NCI-H187 (cell line): Measurements from ENCODE around the gene MED13L.
"Not testable (repeated sequence)": the region's sequence is repeated elsewhere in the genome, so short reads cannot be mapped to it uniquely, and the experiment has no call there.

Experiments
- DNase-seq, 2 experiments: peaks; one replicate each; lab custom pipeline; 2025; lab: John Stamatoyannopoulos, UW

Gene MED13L

DNA sequence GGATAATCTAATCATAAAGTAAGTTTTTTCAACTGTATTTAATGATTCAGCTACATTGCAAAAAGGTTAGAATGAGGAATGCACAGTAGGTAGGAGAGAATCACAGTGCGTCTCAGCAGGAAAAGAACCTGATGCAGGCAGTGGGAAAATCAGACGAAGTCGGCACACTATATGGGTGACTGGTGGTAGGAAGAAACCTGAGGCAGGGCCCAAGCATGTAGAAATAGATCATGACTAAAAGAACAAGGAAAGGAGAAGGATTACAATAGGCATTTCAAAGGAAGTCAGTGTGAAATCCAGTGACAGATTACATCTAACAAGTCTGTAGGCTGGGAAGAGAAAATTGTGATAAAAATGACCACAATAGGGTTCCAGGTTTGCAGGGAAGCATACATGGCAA lies 267.0 kb downstream of the MED13L start:
- DNase-seq = no peak

DNA sequence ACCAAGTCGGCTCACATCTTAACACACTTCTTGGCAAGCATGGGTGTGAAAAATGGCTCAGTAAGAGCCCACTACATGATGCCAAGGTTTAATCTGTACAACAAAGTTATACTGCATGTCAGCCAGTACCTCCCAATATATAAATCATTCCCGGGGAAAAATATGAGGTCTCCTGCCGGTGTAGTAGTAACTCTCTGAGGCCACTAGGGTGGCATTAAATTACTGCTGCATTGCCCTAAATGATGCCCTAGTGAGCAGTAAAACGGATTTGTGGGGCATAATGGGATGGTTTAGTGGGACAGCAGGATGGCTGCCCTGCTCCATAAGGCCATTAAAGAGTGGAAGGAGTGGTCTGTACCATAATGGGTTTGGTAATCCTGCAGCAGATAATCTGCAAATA lies 267.7 kb downstream of the MED13L start:
- DNase-seq = no peak

DNA sequence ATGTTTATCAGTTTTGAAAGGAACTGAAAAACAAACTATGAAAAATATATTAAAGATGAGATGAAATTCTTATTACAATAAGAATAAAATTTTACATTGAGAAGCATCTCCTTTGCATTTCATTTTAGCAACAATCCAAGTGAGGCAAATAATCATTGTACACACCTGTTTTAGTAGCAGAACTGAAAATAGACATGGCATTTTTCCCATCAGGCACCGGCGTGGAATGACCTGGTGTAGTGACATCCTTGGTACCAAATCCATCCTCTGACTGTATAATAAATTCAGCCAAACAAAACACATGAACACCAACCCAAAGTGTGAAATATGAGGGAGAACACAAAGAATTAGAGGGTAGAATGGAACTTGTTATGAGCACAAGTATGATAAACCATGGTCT lies 271.4 kb downstream of the MED13L start:
- no peak for DNase-seq

DNA sequence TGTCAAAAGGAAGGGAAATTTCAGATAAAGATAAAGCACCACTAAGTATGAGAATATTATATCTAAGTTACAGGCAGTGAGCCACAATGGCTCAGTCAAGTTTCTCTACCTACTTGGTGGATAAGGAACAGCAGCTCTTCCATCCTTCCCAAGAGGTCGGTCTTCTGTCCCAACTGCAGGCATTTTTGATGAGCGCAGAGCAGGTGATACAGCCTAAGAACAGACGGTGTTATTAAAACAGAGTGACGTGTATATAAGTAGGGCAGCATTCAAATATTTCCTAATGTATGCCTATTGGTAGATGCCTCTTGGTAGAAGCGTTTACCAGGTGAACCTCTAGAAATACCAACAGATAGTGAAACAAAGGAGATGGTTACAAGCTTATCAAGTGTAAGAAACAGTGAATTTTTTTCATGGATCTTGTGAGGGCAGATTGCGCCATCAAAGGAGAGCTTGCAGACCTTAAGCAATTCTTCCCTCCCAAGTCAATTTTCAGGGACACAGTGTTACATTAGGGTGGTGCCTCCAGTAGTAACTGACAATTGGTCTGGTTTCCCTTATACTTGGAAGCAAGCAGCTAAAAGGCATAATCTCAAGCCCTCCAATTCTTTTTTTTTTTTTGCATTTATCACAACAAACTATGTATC lies 274.5 kb downstream of the MED13L start:
- DNase-seq = no peak

DNA sequence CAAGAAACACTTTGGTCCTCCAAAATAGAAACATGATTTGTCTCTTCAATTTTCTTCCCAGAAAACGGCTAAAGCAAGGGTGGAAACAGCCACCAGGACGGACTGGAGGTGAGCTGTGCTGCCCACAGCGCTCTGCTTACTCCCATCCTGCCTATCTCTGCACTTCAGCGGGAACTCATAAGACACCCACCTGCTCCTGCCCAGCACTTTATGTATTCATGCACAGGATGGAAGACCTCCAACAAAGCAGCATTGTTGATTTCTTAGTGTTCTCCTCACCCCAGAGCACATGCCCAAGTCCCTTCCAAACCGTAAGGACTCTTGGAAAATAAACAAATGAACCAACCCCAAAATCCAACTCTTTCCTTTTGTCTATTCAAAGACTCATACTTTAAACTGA lies 277.2 kb downstream of the MED13L start:
- DNase-seq = no peak

DNA sequence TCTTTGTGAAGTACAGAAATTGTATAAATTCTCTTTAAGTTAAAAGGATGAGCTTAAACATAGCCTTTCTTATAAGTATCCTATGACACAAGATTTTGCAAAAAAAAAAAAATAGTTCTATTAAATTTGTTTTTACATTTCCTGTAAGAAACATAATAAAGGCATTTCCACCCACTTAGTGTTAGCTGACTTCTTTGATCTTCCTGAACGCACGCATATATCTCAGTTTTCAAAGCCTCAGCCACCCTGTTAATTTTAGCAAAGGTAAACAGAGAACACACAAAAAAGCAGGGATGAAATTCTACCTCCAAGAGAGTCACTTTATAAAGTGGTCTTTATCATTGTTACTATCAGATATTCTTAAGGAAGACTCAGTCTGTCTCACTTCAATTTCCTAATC lies 277.9 kb downstream of the MED13L start:
- DNase-seq = no peak

DNA sequence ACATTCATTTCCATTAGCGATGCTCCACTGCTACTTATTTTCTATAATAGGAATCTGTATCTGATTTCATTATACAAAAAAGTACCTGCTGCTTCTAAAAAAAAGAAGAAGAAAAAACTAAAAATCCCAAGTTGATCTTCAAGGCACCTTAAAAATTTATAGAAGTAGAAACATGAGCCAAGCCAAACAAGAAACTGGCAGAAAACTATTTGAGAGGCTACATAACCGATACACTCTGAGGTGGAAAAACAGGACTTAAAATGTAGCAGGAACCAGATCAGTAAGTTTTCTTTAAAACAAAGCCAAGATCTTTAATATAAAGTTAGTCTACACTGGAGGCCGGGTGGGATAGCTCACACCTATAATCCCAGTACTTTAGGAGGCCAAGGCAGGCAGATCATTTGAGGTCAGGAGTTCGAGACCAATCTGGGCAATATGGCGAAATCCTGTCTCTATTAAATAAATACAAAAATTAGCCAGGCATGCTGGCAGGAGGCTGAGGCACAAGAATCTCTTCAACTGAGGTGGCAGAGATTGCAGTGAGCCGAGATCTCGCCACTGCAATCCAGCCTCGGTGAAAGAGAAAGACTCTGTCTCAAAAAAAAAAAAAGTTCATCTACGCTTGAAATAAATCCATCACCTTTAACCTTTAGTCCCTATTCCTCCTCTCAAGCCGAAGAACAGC lies 278.6 kb downstream of the MED13L start:
- DNase-seq = no peak

DNA sequence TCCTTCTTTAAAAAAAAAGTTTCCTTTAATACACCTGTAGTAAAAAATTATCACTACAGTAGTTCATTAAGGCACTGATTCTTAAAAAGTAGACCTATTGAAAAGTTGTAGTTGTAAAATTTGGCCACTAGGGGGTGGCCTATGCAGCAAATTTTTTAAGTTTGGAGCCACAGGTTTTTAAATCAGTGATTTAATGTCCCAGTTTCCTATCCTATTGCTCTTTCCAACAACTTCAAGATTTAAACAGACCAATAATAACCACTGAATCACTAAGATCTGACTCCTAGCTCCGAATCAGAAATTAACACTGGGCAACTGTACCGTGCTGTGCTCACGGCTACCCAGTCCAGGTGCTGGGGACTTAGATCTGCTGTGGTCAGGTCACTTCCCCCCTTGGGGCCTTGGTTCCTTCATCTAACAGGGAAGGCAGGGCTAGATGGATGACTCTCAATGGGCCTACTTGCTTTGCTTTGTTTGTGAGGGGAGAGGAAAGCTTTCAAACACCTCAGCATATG lies 279.3 kb downstream of the MED13L start:
- DNase-seq = peak in 1 of 2 experiments; percentile 30

DNA sequence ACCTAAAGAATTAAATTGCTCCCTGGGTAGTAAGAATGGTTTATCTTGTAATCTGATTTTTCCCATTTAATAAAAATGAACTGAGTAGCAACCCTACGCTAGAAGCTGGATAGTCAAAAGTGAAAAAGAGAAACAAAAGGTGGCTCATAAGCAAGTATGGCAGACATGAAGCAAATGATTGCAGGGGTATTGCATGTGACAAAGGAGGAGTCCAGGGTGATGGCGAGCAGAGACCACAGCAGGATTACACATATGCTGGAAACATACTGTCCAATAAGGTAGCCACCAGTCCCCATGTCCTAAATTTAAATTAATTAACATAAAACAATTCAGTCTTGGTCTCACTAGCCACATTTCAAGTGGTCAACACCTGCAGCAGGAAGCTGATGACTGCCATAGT lies 283.8 kb downstream of the MED13L start:
- DNase-seq = no peak

DNA sequence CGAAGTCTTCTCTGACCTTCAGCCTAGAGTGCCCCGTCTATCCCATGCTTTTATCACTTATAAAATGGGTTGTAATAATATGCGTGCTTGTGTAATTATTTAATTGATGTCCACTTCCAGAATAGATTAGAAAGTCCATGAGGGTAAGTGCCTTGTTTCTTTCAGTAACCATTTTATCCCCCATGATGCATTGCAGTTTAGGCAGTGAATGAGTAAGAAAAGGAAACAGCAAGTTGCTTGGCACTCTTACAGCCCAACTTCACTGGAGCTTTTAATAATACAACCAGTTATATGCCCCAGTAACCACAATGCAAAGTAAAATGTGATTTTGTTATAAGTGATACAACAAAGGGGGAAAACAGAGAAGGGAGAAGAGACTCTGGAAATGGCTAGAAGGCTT lies 287.3 kb downstream of the MED13L start:
- no peak for DNase-seq

DNA sequence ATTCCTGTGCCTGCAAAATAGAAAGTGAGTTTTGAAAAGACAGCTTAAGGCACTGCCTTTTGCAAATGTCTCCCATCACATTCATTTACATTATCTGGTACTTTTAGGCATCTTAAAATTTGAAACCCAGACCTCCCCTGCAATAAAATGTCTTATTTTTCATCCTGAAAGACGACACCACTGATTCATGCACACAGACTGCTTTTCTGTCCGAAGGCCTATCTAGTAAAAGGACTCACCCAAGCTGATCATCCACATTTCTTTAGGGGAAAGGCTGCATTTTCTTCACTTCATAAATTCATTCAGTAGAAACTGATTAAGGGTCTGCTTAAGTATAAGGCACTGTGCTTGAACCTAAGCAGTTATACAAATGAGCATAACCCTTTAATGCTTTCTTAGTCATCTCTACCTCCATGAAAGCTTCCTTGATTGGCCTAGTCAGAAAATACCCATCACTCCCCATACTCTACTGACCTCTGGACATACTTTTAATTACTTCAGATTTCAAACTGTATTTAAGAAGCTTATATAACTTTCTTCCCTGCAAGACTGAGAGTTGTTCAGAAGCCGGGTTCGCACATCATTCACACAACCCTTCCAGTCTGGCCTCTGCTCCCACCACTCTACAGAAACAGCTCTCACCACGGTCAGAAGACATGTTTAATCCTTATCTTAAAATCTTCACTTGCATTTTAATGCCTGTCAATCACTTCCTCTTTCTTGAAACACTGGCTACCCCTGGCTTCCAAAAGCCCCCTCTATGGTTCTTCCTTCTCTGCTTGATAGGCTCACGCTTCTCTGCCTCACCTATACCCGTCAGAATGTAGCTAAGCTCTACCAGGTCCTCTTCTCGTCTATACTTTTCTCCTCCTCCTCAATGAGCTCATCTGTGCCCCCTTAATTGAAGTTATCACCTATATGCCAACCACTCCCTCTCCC lies 288.6 kb downstream of the MED13L start:
- no peak for DNase-seq

DNA sequence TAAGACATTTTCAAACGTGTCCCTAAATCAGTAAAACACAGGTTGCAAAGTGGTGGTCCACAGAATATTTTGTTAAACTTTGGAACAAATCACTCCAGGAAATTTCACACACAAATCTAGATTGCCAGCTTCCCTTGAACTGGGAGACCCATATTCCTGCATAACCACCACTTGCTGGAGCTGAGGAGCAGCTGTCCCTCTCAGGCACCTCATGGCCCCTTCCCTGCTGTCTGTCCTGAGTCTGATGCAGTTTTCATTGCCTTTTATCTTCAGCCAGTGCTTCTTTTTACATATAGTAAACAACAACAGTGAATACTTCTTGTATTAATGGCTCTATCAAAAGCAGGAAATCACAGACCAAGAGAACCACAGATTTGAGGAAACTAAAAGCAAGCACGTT lies 289.3 kb downstream of the MED13L start:
- DNase-seq = no peak

DNA sequence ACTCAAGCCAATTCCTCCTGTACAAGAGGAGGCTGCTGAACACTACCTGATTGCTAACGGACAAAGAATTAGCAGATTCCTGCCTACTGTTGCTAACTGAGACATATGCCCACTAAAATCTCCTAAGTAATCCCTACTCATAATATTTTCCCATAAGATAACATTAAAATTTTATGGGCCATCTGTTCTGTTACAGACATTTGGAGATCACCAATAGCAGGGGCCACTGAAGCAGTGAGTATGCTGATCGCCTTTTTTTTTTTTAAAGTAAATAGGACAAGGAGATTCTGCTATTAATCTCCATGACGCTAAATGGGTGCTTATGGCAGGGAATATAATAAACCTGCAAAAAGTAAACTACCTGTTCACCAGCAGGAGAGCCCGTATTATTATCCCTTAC lies 292.9 kb downstream of the MED13L start:
- DNase-seq = no peak

DNA sequence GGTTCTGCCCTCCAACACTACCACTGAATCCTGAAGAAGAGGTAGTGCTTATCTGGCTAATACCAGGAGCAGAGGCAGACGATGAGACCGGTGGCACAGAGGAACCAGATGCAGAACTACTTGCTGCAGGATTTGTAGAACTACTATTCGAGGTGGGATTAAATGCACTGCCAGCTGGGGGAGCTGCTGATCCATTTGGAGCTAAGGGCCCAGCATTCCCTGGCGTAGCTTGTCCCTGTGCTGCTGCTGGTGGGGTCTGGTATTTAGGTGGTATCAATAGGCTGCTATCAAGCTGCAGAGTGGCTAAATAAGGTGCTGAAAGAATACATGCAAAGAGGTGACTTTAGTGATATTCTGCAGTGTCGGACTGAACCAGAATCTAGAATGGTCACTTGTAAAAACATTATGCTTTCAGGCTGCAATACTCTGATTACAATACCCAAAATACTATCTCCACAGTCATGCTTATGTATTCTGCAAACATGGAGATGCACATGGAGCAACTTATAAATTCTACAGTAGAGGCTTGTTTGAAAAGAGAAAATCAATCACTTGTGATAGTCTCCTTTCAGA lies 294.2 kb downstream of the MED13L start:
- no peak for DNase-seq

DNA sequence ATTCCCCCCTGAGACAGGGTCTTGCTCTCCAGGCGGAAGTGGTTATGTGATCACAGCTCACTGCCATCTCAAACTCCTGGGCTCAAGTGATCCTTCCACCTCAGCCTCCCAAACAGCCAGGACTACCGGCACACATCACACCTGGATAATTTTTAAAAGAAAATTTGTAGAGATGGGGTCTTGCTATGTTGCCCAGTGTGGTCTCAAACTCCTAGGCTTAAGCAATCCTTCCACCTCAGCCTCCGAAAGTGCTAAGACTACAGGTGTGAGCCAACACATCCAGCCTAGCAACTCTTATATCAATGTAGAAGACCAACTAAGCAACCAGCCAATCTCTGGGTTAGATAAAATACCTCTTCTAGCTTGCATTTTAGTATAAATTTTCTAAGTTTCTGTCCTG lies 297.2 kb downstream of the MED13L start:
- no peak for DNase-seq

DNA sequence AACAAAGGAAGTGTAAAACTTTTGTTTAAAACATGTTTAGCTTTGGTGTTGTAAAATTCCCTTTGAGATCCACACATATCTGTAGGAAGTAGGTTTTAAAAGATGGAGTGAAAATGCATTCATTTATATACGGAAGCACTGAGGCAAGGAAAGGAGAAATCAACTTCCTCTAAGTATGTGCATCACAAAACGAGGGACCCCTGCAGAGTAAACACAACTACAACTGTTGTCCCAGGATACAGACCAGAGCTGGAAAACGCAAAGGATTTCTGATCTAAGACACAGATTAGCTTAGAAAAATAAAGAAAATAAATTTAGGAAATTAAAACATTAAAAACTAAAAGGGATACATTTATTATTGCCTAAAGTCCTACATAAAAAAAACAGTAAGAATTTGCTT lies 297.6 kb downstream of the MED13L start:
- DNase-seq = no peak

DNA sequence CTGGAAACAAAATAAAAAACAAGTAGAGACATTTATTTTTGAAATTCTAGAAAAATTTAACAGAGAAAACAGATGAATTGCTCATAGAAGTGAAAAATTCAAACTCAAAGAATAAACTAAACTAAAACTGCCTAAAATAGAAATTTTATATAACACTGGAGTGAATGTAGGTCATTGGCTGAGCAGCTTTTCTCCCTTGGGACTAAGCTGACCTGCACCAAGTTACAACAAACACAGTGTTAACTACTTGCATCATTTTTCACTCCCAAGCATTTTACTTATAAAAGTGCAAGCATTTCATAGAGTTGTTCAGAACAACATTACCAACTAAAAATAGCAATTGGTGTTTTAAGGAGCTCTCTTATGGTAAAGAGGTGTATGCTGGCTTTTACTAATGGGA lies 298.1 kb downstream of the MED13L start:
- no peak for DNase-seq

DNA sequence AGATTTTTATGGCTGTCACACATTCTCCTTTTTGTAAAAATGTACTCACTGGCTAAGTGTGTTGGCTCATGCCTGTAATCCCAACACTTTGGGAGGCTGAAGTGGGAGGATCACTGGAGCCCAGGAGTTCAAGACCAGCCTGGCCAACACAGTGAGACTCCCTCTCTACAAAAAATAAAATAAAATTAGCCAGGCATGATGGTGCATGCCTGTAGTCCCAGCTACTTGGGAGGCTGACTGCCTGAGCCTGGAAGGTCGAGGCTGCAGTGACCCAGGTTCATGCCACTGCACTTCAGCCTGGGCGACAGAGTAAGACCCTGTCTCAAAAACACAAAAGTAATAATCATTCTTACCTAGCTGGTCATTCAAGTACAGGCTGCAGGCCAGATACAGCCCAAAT lies 300.7 kb downstream of the MED13L start:
- DNase-seq = not testable (repeated sequence)

DNA sequence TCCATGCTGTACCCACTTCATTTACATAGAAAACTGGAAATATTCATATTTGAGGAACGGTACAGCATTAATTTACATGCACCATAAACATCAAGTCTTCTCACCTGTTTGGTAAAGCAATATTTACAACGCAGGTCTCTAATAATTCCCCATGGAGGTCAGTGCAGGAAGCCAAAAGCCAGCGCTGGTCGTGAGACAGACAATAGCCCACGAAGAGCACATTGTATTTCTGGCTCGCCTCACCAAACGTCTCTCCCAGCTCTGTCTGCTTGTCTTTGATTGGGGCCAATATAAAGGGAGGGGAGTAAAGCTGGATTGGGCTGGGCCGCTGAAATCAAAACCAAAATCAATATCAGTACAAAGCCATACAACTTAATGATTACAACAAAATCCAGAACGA lies 302.1 kb downstream of the MED13L start:
- DNase-seq = no peak

DNA sequence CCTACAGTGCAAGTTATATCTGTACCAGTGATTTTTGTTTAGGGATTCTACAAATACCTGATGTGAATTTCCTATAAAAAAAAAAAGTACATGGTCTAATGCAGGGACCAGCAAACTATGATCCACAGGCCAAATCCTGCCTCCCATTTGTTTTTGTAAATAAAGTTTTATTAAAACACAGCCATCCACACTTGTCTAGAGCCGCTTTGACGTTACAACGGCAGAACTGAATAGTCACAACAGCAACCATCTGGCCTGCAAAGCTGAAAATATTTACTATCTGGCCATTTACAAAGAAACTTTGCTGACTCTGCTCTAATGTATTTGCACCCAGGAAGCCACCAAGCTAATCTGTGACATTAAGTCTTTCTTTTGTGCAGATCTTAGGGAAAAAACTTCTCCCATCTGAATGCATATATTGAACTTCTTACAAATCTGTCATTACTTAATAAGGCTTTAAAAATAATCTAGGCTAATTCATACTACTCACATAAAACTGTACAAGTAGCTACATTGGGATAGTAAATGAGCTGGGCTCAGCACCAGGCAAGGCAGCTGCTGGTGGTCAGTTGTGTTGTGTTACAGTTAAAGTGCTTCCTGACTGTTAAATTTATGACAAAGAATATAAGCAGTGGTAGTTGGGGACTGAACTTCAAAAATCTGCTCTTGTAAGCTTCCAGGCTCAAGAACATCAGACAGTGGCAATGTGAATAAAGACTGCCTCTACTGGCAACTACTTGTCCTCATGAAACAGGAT lies 303.3 kb downstream of the MED13L start:
- DNase-seq = no peak

DNA sequence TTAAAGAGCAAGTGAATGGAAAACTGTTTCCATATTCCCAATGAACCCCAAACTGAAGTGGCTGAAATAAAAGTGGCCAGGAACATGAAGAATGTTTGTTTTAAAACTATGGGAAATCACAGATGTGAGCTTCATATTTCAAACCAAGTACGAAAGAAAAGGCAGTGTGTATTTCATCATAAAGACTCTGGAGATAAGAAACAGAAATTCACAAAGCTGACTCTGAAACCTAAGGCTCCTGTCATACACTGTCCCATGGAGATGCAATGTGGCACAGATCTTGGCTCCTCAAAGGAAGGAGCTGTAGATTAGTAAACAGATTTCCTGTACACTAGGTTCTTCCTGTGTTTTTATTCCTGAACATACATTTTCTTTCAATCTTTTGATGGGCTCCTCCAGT lies 304.4 kb downstream of the MED13L start:
- no peak for DNase-seq

DNA sequence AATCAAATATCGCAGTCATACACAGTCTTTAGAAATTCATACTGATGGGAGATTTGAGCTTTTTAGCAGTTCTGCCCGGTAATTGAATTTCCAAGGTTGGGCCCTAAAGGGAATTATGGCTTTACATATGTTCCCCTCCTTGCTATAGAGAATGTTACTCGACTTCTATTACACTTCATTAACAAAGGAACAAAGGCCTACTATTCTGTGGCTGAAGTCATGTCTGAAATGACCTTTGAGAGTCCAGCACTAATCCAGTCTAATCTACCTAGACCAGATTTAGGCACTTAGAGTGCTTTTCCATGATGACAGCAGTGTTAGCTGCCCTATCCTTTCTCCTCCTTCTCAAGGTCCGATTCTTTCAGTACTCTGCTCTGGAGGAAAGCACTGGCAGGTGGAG lies 305.3 kb downstream of the MED13L start:
- DNase-seq = no peak
